H9 (cell line): ENCODE results near the gene MUC5B. TPM values are rescaled to one million over a fixed set of nuclear protein-coding genes. Genes with fewer than 3 reads are reported as not detected.

ENCODE experiments used
- DNase-seq: peaks from one replicate; pipeline ENCODE4 v3.0.0-alpha.2; 2017
- H2AFZ ChIP-seq: one replicate; pipeline ENCODE4 v1.6.1; 2013; ENCODE audit warnings: mild to moderate bottlenecking, low read length, control low read depth, moderate library complexity
- H2AK5ac ChIP-seq: 2 replicates; pipeline ENCODE4 v1.6.1; 2013; ENCODE audit warnings: low read length, control low read depth, mixed read lengths; ENCODE audit not compliant: insufficient read length
- H2BK120ac ChIP-seq: one replicate; pipeline ENCODE4 v1.6.1; 2013; ENCODE audit warnings: low read depth, mild to moderate bottlenecking, low read length, control low read depth, inconsistent platforms; ENCODE audit not compliant: poor library complexity, severe bottlenecking
- H2BK12ac ChIP-seq: 2 replicates; pipeline ENCODE4 v1.6.1; 2013; ENCODE audit warnings: low read length, control low read depth, mixed read lengths, low read depth; ENCODE audit not compliant: insufficient read length
- H2BK15ac ChIP-seq: 2 replicates; pipeline ENCODE4 v1.6.1; 2013; ENCODE audit warnings: low read depth, low read length, control low read depth
- H2BK20ac ChIP-seq: one replicate; pipeline ENCODE4 v1.6.1; 2013; ENCODE audit warnings: low read depth, mild to moderate bottlenecking, low read length, control low read depth, inconsistent platforms; ENCODE audit not compliant: poor library complexity, severe bottlenecking
- H2BK5ac ChIP-seq: 2 replicates; pipeline ENCODE4 v1.6.1; 2013; ENCODE audit warnings: low read length, control low read depth, mixed read lengths; ENCODE audit not compliant: insufficient read length
- H3K14ac ChIP-seq: 2 replicates; pipeline ENCODE4 v1.6.1; 2013; ENCODE audit warnings: low read length, control low read depth; ENCODE audit not compliant: insufficient read depth
- H3K18ac ChIP-seq: 2 replicates; pipeline ENCODE4 v1.6.1; 2013; ENCODE audit warnings: low read depth, mild to moderate bottlenecking, mixed read lengths, low read length, control low read depth; ENCODE audit not compliant: insufficient read length
- H3K23ac ChIP-seq: 2 replicates; pipeline ENCODE4 v1.6.1; 2013; ENCODE audit warnings: low read length, control low read depth, mixed read lengths, low read depth; ENCODE audit not compliant: insufficient read length
- H3K23me2 ChIP-seq: 2 replicates; pipeline ENCODE4 v1.6.1; 2013; ENCODE audit warnings: low read depth, mild to moderate bottlenecking, mixed read lengths, low read length, control low read depth; ENCODE audit not compliant: insufficient read length, poor library complexity, severe bottlenecking
- H3K27ac ChIP-seq: 2 replicates; pipeline ENCODE4 v1.5.1; 2013; ENCODE audit warnings: low read length, control low read depth, mixed read lengths, low read depth; ENCODE audit not compliant: insufficient read length
- H3K27me3 ChIP-seq: 2 replicates; pipeline ENCODE4 v1.6.1; 2013; ENCODE audit warnings: low read length, control low read depth, inconsistent platforms; ENCODE audit not compliant: insufficient read depth
- H3K4ac ChIP-seq: 2 replicates; pipeline ENCODE4 v1.6.1; 2013; ENCODE audit warnings: low read depth, mild to moderate bottlenecking, control low read depth, inconsistent platforms, low read length, moderate library complexity
- H3K4me1 ChIP-seq: 2 replicates; pipeline ENCODE4 v1.6.1; 2013; ENCODE audit warnings: low read length, control low read depth, inconsistent platforms; ENCODE audit not compliant: insufficient read depth
- H3K4me2 ChIP-seq: 2 replicates; pipeline ENCODE4 v1.6.1; 2013; ENCODE audit warnings: low read length, control low read depth, mixed read lengths; ENCODE audit not compliant: insufficient read length, insufficient read depth
- H3K56ac ChIP-seq: 2 replicates; pipeline ENCODE4 v1.6.1; 2013; ENCODE audit warnings: low read depth, mild to moderate bottlenecking, mixed read lengths, low read length, control low read depth; ENCODE audit not compliant: insufficient read length
- H3K79me1 ChIP-seq: 2 replicates; pipeline ENCODE4 v1.6.1; 2013; ENCODE audit warnings: low read depth, mild to moderate bottlenecking, moderate library complexity, low read length, control low read depth, inconsistent platforms; ENCODE audit not compliant: insufficient read depth, poor library complexity, severe bottlenecking
- H3K79me2 ChIP-seq: 2 replicates; pipeline ENCODE4 v1.6.1; 2013; ENCODE audit warnings: low read length, control low read depth, inconsistent platforms; ENCODE audit not compliant: insufficient read depth
- H3K9ac ChIP-seq: 2 replicates; pipeline ENCODE4 v1.6.1; 2013; ENCODE audit warnings: low read length, control low read depth, mixed read lengths; ENCODE audit not compliant: insufficient read length; ENCODE audit errors: extremely low read depth
- H3K9me3 ChIP-seq: one replicate; pipeline ENCODE4 v1.6.1; 2013; ENCODE audit warnings: low read depth, low read length, inconsistent platforms; ENCODE audit not compliant: control insufficient read depth
- H3T11ph ChIP-seq: one replicate; pipeline ENCODE4 v1.6.1; 2013; ENCODE audit warnings: mild to moderate bottlenecking, low read length, control low read depth, inconsistent platforms
- H4K20me1 ChIP-seq: one replicate; pipeline ENCODE4 v1.6.1; 2013; ENCODE audit not compliant: control insufficient read depth, insufficient read length, insufficient read depth
- H4K5ac ChIP-seq: 2 replicates; pipeline ENCODE4 v1.6.1; 2013; ENCODE audit warnings: low read depth, mild to moderate bottlenecking, mixed read lengths, low read length, control low read depth; ENCODE audit not compliant: insufficient read length
- H4K8ac ChIP-seq: replicated peaks from 2 replicates; pipeline ENCODE4 v1.6.1; 2013; ENCODE audit warnings: low read length, control low read depth, mixed read lengths, low read depth; ENCODE audit not compliant: insufficient read length
- H4K91ac ChIP-seq: 2 replicates; pipeline ENCODE4 v1.6.1; 2013; ENCODE audit warnings: low read depth, mild to moderate bottlenecking, moderate library complexity, mixed read lengths, low read length, control low read depth; ENCODE audit not compliant: insufficient read length
- H3K27ac Mint-ChIP-seq, 3 experiments: 2 replicates in 2 of 3; 3 replicates in 1 of 3; pipeline ENCODE4 v1.8.0; 2020 to 2021; ENCODE audit warnings: mixed read lengths in 3 of 3, mild to moderate bottlenecking in 1 of 3, moderate library complexity in 1 of 3
- H3K27me3 Mint-ChIP-seq: 2 replicates; pipeline ENCODE4 v1.8.0; 2021; ENCODE audit warnings: low read depth, mild to moderate bottlenecking, moderate library complexity, mixed read lengths
- H3K36me3 Mint-ChIP-seq, 3 experiments: 2 replicates in 2 of 3; 3 replicates in 1 of 3; pipeline ENCODE4 v1.8.0; 2020 to 2021; ENCODE audit warnings: low read depth in 3 of 3, mixed read lengths in 3 of 3; ENCODE audit not compliant: insufficient read depth in 1 of 3
- H3K4me1 Mint-ChIP-seq, 2 experiments: 2 replicates each; pipeline ENCODE4 v1.8.0; 2020; ENCODE audit warnings: mixed read lengths in 2 of 2
- H3K4me3 Mint-ChIP-seq, 2 experiments: 2 replicates in 1 of 2; 3 replicates in 1 of 2; pipeline ENCODE4 v1.8.0; 2020 to 2021; ENCODE audit warnings: mild to moderate bottlenecking in 2 of 2, mixed read lengths in 2 of 2, moderate library complexity in 1 of 2
- H3K9me3 Mint-ChIP-seq, 2 experiments: 2 replicates in 1 of 2; 3 replicates in 1 of 2; pipeline ENCODE4 v1.8.0; 2020; ENCODE audit warnings: mild to moderate bottlenecking in 2 of 2, mixed read lengths in 2 of 2, moderate library complexity in 1 of 2
- CTCF ChIP-seq: fragments of 200-600 bp; sonication (generic); conservative IDR thresholded peaks from 3 replicates; pipeline ENCODE4 v1.8.0; 2021; ENCODE audit warnings: antibody characterized with exemption, mild to moderate bottlenecking
- WGBS: extraction: QIAGEN DNeasy Blood & Tissue Kit; methylation state at CpG from one replicate; pipeline ENCODE4 v1.1.7; 2013; ENCODE audit warnings: missing lambda C conversion rate, low lambda C conversion rate, mixed read lengths; ENCODE audit not compliant: insufficient read length; ENCODE audit errors: extremely low coverage; 5-methylcytosine and 5-hydroxymethylcytosine counted together
- total RNA-seq: library from RNA; stranded (reverse); gene quantifications from 2 replicates; pipeline ENCODE4 v1.2.1, GENCODE V29; 2021

Gene MUC5B
- total RNA-seq, 1 experiment from 2014 or later: not detected

GRCh38 chr11:1290052-1291040, 67.5 kb downstream of the MUC5B start:
- no peak for DNase-seq
- no peaks in the 10 kb centered on the region for H3K79me2 ChIP-seq
- peaks cover 15 to 55% (median 37%) of the 10 kb centered on the region in 3 experiments; a peak in 6 of 7 replicates for H3K36me3 Mint-ChIP-seq

More at GRCh38 chr11:1290052-1291040, 67.5 kb downstream of the MUC5B start:
- Histone ChIP-seq H3K4me1 (no peaks in the 10 kb centered on the region), H3T11ph (no peak overlapping the region), H3K27ac (no peak overlapping the region), H4K8ac (no peak overlapping the region), H3K9ac (no peak overlapping the region), H3K4ac (no peak overlapping the region), H3K18ac (no peak overlapping the region), H2BK20ac (no peak overlapping the region), H2BK120ac (no peak overlapping the region), H2AK5ac (no peak overlapping the region), H2BK15ac (no peak overlapping the region), H3K79me1 (no peaks in the 10 kb centered on the region), H2BK12ac (no peak overlapping the region), H4K20me1 (no peaks in the 10 kb centered on the region), H3K14ac (no peak overlapping the region), H4K5ac (no peak overlapping the region), H2BK5ac (no peak overlapping the region), H3K56ac (no peak overlapping the region), H3K23me2 (no peaks in the 10 kb centered on the region), H2AFZ (no peak overlapping the region), H4K91ac (no peak overlapping the region), H3K9me3 (no peaks in the 10 kb centered on the region), H3K4me2 (no peak overlapping the region), H3K27me3 (no peaks in the 10 kb centered on the region), H3K23ac (no peak overlapping the region)
- no peak for TF ChIP-seq CTCF
- no peaks in the 10 kb centered on the region for H3K27me3 Mint-ChIP-seq
- no CpG with 5 or more reads among the region's 43 CpGs for WGBS
- H3K27ac Mint-ChIP-seq: no peak overlapping the region; a peak in 1 of 7 replicates
- H3K4me3 Mint-ChIP-seq: no peak overlapping the region
- H3K4me1 Mint-ChIP-seq: no peaks in the 10 kb centered on the region
- H3K9me3 Mint-ChIP-seq: peaks cover 0 to 5% of the 10 kb centered on the region in 2 experiments; a peak in 1 of 5 replicates
